ENCODE measurements around the gene WDR43. TPM values are rescaled to one million over a fixed set of nuclear protein-coding genes. Genes with fewer than 3 reads are reported as not detected.

Gene WDR43
- total RNA-seq, 1 experiment from 2014 or later: 106 TPM

DNA sequence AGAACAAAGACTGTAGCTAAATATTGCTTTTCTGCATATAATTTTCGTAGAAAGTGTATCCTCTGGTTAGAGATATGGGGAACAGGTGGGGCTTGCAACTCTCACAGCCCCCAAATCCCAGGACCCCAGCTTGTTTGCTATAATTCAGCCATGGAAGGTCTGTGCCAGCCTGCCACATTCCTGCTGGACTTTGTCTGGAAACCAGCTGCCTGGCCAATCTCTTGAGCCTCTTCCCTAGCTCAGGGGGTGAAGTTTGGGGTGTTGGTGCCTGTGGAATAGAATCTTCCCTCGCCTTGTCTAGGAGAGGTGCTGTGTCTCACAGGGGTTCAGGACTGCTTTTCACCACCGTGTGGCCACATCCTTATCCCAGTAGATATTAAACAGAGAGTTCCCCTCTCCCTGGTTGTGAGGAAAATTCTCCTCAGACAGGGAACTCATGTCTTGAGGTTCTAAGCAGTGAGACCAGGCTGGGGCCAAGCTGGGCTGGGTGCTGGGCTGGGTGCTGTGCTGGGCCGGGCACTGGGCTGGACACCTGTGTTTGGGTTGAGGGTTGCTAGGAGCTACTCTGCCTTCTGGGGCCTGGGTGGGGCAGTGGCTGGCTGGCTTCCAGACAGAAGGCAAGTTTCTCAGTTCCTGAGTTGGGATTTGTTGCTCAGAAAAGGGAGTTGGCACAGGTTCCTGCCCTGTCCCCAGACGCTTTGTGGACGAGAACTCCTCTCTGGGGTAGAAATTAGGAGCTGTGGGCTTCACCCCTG, 98.9 kb downstream of the WDR43 start:
- DNase-seq (ENCODE audit: low spot score): no peak

DNA sequence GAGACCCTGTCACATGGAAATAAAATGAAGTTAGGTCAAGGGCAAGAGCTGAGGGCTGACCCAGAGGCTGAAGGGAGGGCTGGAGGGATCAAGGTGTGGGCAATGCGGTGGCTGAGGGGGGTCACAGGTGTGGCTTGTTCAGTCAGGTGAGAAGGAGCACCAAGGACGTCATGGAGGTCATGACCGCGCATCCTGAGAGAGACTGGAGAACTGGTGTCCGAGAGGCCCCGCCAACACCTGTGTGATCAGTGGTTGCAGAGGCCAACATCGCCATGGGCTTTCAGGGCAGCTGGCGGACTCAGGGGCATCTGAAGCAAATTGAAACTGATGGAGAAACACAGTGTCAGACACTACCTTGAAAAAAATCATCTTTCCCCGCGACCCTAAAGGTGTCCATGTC, 99.6 kb downstream of the WDR43 start:
- no peak for DNase-seq (ENCODE audit: low spot score)

DNA sequence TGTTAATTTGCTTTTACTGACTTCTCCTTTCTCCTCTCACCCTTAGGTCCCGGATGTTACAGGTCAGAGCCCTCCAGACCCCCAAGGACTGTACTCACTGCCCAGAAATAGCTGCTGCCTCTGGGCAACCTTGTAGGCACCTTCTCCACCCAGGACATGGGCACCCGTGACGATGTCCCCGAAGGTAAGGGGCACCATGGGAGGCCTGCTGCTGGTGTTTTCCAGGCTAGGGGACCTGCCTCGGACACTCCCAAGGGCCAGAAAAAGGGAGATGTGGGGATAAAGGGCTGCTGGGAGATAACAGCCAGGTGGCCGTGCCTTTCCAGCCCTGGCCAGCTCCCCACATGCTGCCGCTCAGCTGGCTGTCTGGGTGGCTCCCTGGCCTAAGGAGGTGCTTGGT, 100.2 kb downstream of the WDR43 start:
- DNase-seq (ENCODE audit: low spot score): no peak

DNA sequence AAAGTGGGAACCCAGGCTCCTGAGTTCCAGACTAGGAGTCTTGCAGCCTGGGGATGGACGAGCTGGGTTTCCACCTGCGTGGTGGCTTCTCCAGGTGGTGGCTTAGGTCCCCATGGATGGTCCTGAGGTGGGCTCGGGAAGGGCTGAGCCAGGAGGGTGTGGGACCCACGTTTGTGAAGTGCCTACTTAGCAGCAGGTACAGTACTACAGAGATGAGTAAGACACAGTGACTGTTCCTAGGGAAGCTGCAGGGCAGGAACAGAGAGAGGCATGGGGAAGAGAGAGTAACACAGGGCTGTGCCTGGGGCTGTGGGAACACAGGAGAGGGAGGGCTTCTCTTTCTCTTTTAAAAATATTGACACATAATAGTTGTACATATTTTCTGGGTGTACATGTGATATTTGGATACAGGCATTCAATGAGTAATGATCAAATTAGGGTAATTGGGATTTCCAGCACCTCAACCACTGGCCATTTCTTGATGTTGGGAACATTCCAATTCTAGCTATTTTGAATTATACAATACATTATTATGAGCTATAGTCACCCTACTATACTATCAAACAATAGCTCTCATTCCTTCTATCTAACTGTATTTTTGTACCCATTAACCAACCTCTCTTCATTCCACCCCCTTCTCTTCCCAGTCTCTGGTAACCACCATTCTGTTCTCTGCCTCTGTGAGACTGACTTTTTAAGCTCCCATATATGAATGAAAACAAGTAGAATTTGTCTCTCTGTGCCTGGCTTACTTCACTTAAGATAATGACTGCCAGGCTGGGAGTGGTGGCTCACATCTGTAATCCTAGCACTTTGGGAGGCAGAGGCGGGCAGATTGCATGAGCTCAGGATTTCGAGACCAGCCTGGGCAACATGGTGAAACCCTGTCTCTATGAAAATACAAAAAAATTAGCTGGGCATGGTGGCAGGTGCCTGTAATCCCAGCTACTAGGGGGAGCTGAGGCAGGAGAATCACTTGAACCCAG, 101.6 kb downstream of the WDR43 start:
- no peak for DNase-seq (ENCODE audit: low spot score)

DNA sequence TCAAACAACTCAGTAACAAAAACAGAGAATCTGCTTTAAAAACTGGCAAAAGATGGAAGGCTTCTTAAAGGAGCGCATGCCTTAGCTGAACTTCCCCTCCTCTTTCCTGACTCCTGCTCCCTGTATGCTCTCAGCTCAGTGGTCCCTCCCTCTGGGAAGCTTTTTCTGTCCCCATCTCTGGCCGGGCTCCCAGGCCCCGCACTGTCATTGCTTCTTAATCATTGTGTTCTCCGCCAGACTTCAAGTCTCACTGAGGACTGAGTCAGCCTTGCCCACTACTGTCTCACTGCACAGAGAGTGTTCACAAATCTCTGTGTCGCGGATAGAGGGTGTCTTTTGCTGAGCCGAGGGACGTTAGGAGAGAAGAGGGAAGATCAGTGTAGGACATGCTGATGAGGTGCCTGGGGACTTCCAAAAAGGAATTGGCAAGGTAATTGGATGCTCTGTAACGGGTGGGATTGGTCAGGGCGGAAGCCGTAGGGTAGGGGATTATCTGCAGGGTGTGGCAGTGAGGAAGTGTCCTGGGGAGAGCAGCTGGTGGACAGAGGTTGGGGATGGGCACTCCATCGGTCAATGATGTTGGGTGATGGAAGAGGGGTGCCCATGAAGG, 102.9 kb downstream of the WDR43 start:
- peak; percentile 83 for DNase-seq (ENCODE audit: low spot score)

Other genes starting within 250 kb of the WDR43 start
- gene PPP1CB, start 142.8 kb upstream of the WDR43 start, total RNA-seq (2014; rRNA removed; shearing (Covaris generic)): 187 and 226 TPM in 2 replicates
- 0.10 TPM in 1 of 2 replicates, not detected in the other for gene SPDYA, start 83.8 kb upstream of the WDR43 start, total RNA-seq (2014; rRNA removed; shearing (Covaris generic))
- 17.6 and 26.9 TPM in 2 replicates for gene TRMT61B, start 24.4 kb upstream of the WDR43 start, total RNA-seq (2014; rRNA removed; shearing (Covaris generic))
- gene TOGARAM2, start 86.6 kb downstream of the WDR43 start, total RNA-seq (2014; rRNA removed; shearing (Covaris generic)): 0.69 and 1.9 TPM in 2 replicates
- not detected in 2 replicates for gene PCARE, start 179.9 kb downstream of the WDR43 start, total RNA-seq (2014; rRNA removed; shearing (Covaris generic))
- 26.9 and 40.2 TPM in 2 replicates for gene CLIP4, start 220.7 kb downstream of the WDR43 start, total RNA-seq (2014; rRNA removed; shearing (Covaris generic))

Data from A172 (cell line).